ENCODE data around the gene MYRIP.

- TF ChIP-seq CTCF (conservative IDR thresholded peaks at IDR 0.05; ENCODE audit: low read depth, low read length) = no peak
- no peak for TF ChIP-seq RFX5 (IDR thresholded peaks at IDR 0.05; ENCODE audit: low read depth, low read length)
- no peak for TF ChIP-seq FOS (IDR thresholded peaks at IDR 0.05; ENCODE audit: low read depth, low read length)
- TF ChIP-seq POLR2A (IDR thresholded peaks at IDR 0.05; ENCODE audit: low read depth, low read length) = no peak
- TF ChIP-seq MAFK (IDR thresholded peaks at IDR 0.05; ENCODE audit: low read depth, low read length) = no peak
- no peak for TF ChIP-seq MXI1 (IDR thresholded peaks at IDR 0.05; ENCODE audit: borderline replicate concordance, low read depth, low read length)
- no peak for TF ChIP-seq SMC3 (IDR thresholded peaks at IDR 0.05; ENCODE audit: low read depth, low read length)
- no peak for TF ChIP-seq USF2 (IDR thresholded peaks at IDR 0.05; ENCODE audit: low read depth, low read length)
- TF ChIP-seq MAZ (IDR thresholded peaks at IDR 0.05; ENCODE audit: borderline replicate concordance, low read depth, low read length) = no peak
These were observed 170.6 kb downstream of the MYRIP start for GRCh38 chr3:39980058-39980457.
